Fibroblast of the aortic adventitia (primary cell): Measurements from ENCODE around the gene MYMX. TPM values are rescaled to one million over a fixed set of nuclear protein-coding genes. Genes with fewer than 3 reads are reported as not detected.

ENCODE experiments used
- DNase-seq: peaks from one replicate; pipeline ENCODE4 v3.0.0-alpha.2; 2010; ENCODE audit warnings: low read depth
- H3K4me3 ChIP-seq: 2 replicates; pipeline ENCODE4 v1.5.1; 2011; ENCODE audit warnings: low read depth, mild to moderate bottlenecking, control low read depth, low read length, moderate library complexity
- total RNA-seq: library from RNA; depleted of rRNA; stranded (reverse); fragments of >200 nt; gene quantifications from 2 replicates; pipeline ENCODE4 v1.2.3, GENCODE V29; 2012; ENCODE audit warnings: low replicate concordance
- TF ChIP-seq, protein P1 (sequence below): IDR thresholded peaks from 2 replicates; pipeline ENCODE4 v1.5.1; 2011; ENCODE audit warnings: mild to moderate bottlenecking, low read length, control low read depth, inconsistent platforms; ENCODE audit not compliant: insufficient read depth

The MYMX gene
- total RNA-seq, result not detected in 2 replicates

DNA sequence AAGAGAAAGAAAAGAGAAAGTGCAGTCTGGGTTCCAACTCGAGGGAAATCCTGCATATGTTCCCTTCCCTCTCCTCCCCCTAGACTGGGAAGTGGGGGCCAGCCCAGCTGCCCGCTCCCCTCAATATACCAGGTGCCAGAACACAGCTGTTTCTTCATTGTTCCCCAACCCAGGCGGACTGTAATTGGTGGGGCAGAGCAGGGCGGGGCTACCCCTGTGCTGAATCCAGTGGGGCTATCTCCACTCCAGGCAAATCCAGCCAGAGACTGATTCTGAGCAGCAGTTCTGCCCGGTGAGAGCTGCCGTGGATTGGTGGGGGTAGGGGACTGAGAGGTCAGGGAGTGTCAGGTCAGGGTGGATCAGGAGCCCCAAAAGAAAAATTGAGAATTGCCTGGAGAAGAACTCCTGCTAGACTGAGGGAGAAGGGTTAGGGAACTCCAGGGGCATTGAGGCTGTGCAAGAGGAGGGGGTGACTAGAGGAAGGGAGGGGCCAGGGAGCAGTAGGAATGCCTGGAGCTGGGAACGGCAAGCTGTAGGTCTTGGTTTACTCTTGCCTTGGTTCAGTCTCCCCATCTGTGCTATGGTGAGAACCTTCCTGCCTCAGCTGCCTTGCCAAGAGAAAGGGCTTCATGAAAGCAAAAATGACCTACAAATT lies at the start of gene MYMX:
MYMX (plus strand) TSS at position 250 of the 655 bp plus-strand sequence. CDS start 546 bp downstream, outside the sequence.
- TF ChIP-seq, protein P1, sequence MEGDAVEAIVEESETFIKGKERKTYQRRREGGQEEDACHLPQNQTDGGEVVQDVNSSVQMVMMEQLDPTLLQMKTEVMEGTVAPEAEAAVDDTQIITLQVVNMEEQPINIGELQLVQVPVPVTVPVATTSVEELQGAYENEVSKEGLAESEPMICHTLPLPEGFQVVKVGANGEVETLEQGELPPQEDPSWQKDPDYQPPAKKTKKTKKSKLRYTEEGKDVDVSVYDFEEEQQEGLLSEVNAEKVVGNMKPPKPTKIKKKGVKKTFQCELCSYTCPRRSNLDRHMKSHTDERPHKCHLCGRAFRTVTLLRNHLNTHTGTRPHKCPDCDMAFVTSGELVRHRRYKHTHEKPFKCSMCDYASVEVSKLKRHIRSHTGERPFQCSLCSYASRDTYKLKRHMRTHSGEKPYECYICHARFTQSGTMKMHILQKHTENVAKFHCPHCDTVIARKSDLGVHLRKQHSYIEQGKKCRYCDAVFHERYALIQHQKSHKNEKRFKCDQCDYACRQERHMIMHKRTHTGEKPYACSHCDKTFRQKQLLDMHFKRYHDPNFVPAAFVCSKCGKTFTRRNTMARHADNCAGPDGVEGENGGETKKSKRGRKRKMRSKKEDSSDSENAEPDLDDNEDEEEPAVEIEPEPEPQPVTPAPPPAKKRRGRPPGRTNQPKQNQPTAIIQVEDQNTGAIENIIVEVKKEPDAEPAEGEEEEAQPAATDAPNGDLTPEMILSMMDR, result no peak
- no peak for DNase-seq
- no peak within 1 kb of the TSS for H3K4me3 ChIP-seq

- TF ChIP-seq, protein P1, result no peak
- DNase-seq, result no peak
- no peak overlapping the region for H3K4me3 ChIP-seq
These were observed 49.2 kb upstream of the MYMX start for GRCh38 chr6:44167567-44167966.

- TF ChIP-seq, protein P1, result no peak
- peak; percentile 54 for DNase-seq
- H3K4me3 ChIP-seq, result no peak overlapping the region
These were observed 47.6 kb upstream of the MYMX start for GRCh38 chr6:44169154-44169553.

- DNase-seq, result no peak
- TF ChIP-seq, protein P1, result no peak
- no peak overlapping the region for H3K4me3 ChIP-seq
These were observed 46.7 kb upstream of the MYMX start for GRCh38 chr6:44169886-44170570.

- TF ChIP-seq, protein P1, result no peak
- no peak overlapping the region for H3K4me3 ChIP-seq
- no peak for DNase-seq
These were observed 44.7 kb upstream of the MYMX start for GRCh38 chr6:44171899-44172546.

GRCh38 chr6:44172731-44173500 lies 43.8 kb upstream of the MYMX start:
- peak; percentile 83 for DNase-seq
- no peak overlapping the region for H3K4me3 ChIP-seq
- TF ChIP-seq, protein P1, result peak; percentile 92
